DOHH2 (cell line): ENCODE data around the gene APOBEC2.

Source experiments
- H3F3A ChIP-seq: fragments of 200-600 bp; sonication (generic), shearing (Covaris generic); 2 replicates; pipeline ENCODE4 v1.6.0; 2016; ENCODE audit warnings: antibody characterized with exemption, mild to moderate bottlenecking; ENCODE audit not compliant: control insufficient read depth, insufficient read depth
- H3K27ac ChIP-seq: fragments of 200-600 bp; sonication (generic); 2 replicates; pipeline ENCODE4 v1.5.1; 2014; ENCODE audit warnings: low read depth, mild to moderate bottlenecking, low read length, moderate library complexity
- H3K27me3 ChIP-seq: fragments of 200-600 bp; sonication (generic); 2 replicates; pipeline ENCODE4 v1.6.1; 2014; ENCODE audit warnings: mild to moderate bottlenecking, low read length, mixed read lengths; ENCODE audit not compliant: control insufficient read depth
- H3K36me3 ChIP-seq: fragments of 200-600 bp; sonication (generic); 2 replicates; pipeline ENCODE4 v1.6.1; 2014; ENCODE audit warnings: mild to moderate bottlenecking, low read length, moderate library complexity, mixed read lengths; ENCODE audit not compliant: control insufficient read depth
- H3K4me1 ChIP-seq: fragments of 200-600 bp; sonication (generic); 2 replicates; pipeline ENCODE4 v1.6.1; 2014; ENCODE audit warnings: mild to moderate bottlenecking, low read length, mixed read lengths; ENCODE audit not compliant: control insufficient read depth
- H3K4me2 ChIP-seq: fragments of 200-600 bp; sonication (generic); 2 replicates; pipeline ENCODE4 v1.6.0; 2014; ENCODE audit warnings: mild to moderate bottlenecking, low read length, moderate library complexity
- H3K4me3 ChIP-seq: fragments of 200-600 bp; sonication (generic); 2 replicates; pipeline ENCODE4 v1.5.1; 2014; ENCODE audit warnings: mild to moderate bottlenecking, low read length, mixed read lengths
- H3K79me2 ChIP-seq: fragments of 200-600 bp; sonication (generic); 2 replicates; pipeline ENCODE4 v1.6.1; 2014; ENCODE audit warnings: mild to moderate bottlenecking, low read length, mixed read lengths; ENCODE audit not compliant: control insufficient read depth
- H3K9me2 ChIP-seq: fragments of 200-600 bp; sonication (generic); replicated peaks from 2 replicates; pipeline ENCODE4 v1.6.1; 2014; ENCODE audit warnings: mild to moderate bottlenecking, low read length, mixed read lengths; ENCODE audit not compliant: control insufficient read depth
- H3K9me3 ChIP-seq: fragments of 200-600 bp; sonication (generic); 2 replicates; pipeline ENCODE4 v1.6.1; 2014; ENCODE audit warnings: antibody characterized with exemption, low read length, mixed read lengths; ENCODE audit not compliant: control insufficient read depth, insufficient read depth
- H4K20me1 ChIP-seq: fragments of 200-600 bp; sonication (generic); 2 replicates; pipeline ENCODE4 v1.6.0; 2014; ENCODE audit warnings: low read depth, mild to moderate bottlenecking, antibody characterized with exemption, low read length, moderate library complexity; ENCODE audit not compliant: control insufficient read depth, insufficient read depth
- CTCF ChIP-seq: fragments of 200-600 bp; sonication (generic); IDR thresholded peaks from one replicate; pipeline ENCODE4 v1.5.1; 2014; ENCODE audit warnings: antibody characterized with exemption, mild to moderate bottlenecking, low read depth, low read length; ENCODE audit not compliant: poor library complexity, severe bottlenecking
- EZH2phosphoT487 ChIP-seq: fragments of 200-600 bp; sonication (generic); IDR thresholded peaks from 2 replicates; pipeline ENCODE4 v1.6.1; 2017; ENCODE audit warnings: borderline replicate concordance, mild to moderate bottlenecking, antibody characterized with exemption, low read length, moderate library complexity, mixed read lengths

The APOBEC2 gene

GRCh38 chr6:41103847-41104246 is 50.8 kb downstream of the APOBEC2 start:
- H3K79me2 ChIP-seq = no peaks in the 10 kb centered on the region
- H3K27ac ChIP-seq = no peak overlapping the region
- H3K4me1 ChIP-seq = no peaks in the 10 kb centered on the region
- H3K4me3 ChIP-seq = no peak overlapping the region
- H3K4me2 ChIP-seq = no peak overlapping the region
- no peaks in the 10 kb centered on the region for H3K9me3 ChIP-seq
- H3K27me3 ChIP-seq = no peaks in the 10 kb centered on the region
- peaks cover 19% of the 10 kb centered on the region for H3K36me3 ChIP-seq
- peaks cover 2% of the 10 kb centered on the region; the same call in 1 of the 2 replicates for H3F3A ChIP-seq
- H4K20me1 ChIP-seq = no peaks in the 10 kb centered on the region
- H3K9me2 ChIP-seq = no peaks in the 10 kb centered on the region
- TF ChIP-seq EZH2phosphoT487 (no peak), CTCF (no peak)

- H3F3A ChIP-seq = no peaks in the 10 kb centered on the region
- H3K4me1 ChIP-seq = no peaks in the 10 kb centered on the region
- H3K27me3 ChIP-seq = no peaks in the 10 kb centered on the region
- no peak overlapping the region for H3K27ac ChIP-seq
- H3K4me3 ChIP-seq = no peak overlapping the region
- no peaks in the 10 kb centered on the region for H3K9me3 ChIP-seq
- no peaks in the 10 kb centered on the region for H3K36me3 ChIP-seq
- TF ChIP-seq EZH2phosphoT487 (no peak), CTCF (no peak)
- H3K4me2 ChIP-seq = no peak overlapping the region
- no peaks in the 10 kb centered on the region for H3K9me2 ChIP-seq
- H3K79me2 ChIP-seq = no peaks in the 10 kb centered on the region
- no peaks in the 10 kb centered on the region for H4K20me1 ChIP-seq
Measured at GRCh38 chr6:41111017-41111416, 58.0 kb downstream of the APOBEC2 start.
